IMR-90 (cell line): Measurements from ENCODE around the gene KATNAL2.

Source experiments
- CTCF ChIP-seq: conservative IDR thresholded peaks from 2 replicates; pipeline ENCODE4 v1.5.1; 2012; ENCODE audit warnings: mild to moderate bottlenecking, low read depth, low read length, improper control_type of control experiment
- MAFK ChIP-seq: IDR thresholded peaks from 2 replicates; pipeline ENCODE4 v1.6.1; 2012; ENCODE audit warnings: low read depth, low read length, improper control_type of control experiment
- MXI1 ChIP-seq: IDR thresholded peaks from 2 replicates; pipeline ENCODE4 v1.6.1; 2012; ENCODE audit warnings: low read depth, mild to moderate bottlenecking, low read length, moderate library complexity, borderline replicate concordance
- POLR2A ChIP-seq: IDR thresholded peaks from 2 replicates; pipeline ENCODE4 v1.6.1; 2012; ENCODE audit warnings: mild to moderate bottlenecking, low read depth, low read length
- USF2 ChIP-seq: fragments of 150-350 bp; IDR thresholded peaks from 2 replicates; pipeline ENCODE4 v1.6.1; 2017; ENCODE audit warnings: mild to moderate bottlenecking, antibody characterized with exemption, low read length, low read depth

GRCh38 chr18:47121146-47121545 lies 203.7 kb downstream of the KATNAL2 start:
- TF ChIP-seq POLR2A (no peak), MXI1 (no peak), USF2 (no peak), CTCF (no peak), MAFK (no peak)
